SK-N-MC (cell line): ENCODE results near the gene SNW1.
"Not testable (repeated sequence)": the region's sequence is repeated elsewhere in the genome, so short reads cannot be mapped to it uniquely, and the experiment has no call there.

Experiments
- EZH2 ChIP-seq: fragments of 200-600 bp; sonication (generic); IDR thresholded peaks from one replicate; pipeline ENCODE4 v1.6.1; 2017; ENCODE audit warnings: antibody characterized with exemption
- FOXP2 ChIP-seq: optimal IDR thresholded peaks from 2 replicates; pipeline ENCODE3; 2011; ENCODE audit warnings: mild to moderate bottlenecking, moderate library complexity; ENCODE audit not compliant: insufficient read depth; ENCODE audit errors: extremely low read length, control extremely low read depth
- POLR2AphosphoS5 ChIP-seq: IDR thresholded peaks from 2 replicates; pipeline ENCODE4 v1.6.1; 2012; ENCODE audit warnings: mild to moderate bottlenecking, low read depth, low read length, borderline replicate concordance

GRCh38 chr14:77747425-77747824 is 13.5 kb downstream of the SNW1 start:
- TF ChIP-seq POLR2AphosphoS5, EZH2, FOXP2: not testable (repeated sequence)
